Neural progenitor cell (in vitro differentiated cells): ENCODE measurements around the gene MMP2. TPM values are rescaled to one million over a fixed set of nuclear protein-coding genes. Genes with fewer than 3 reads are reported as not detected.

ENCODE experiments used
- DNase-seq: peaks from one replicate; pipeline ENCODE4 v3.0.0-alpha.2; 2016; ENCODE audit warnings: low spot score
- H2AFZ ChIP-seq: fragments of 200-600 bp; sonication (generic); replicated peaks from 2 replicates; pipeline ENCODE4 v1.6.1; 2016; ENCODE audit warnings: antibody characterized with exemption
- H3F3A ChIP-seq: fragments of 200-600 bp; sonication (generic); 2 replicates; pipeline ENCODE4 v1.6.1; 2016; ENCODE audit warnings: antibody characterized with exemption, low read depth
- H3K27ac ChIP-seq: fragments of 200-600 bp; sonication (generic); 2 replicates; pipeline ENCODE4 v1.5.1; 2016; ENCODE audit warnings: mild to moderate bottlenecking
- H3K27me3 ChIP-seq: fragments of 200-600 bp; sonication (generic); 2 replicates; pipeline ENCODE4 v1.6.1; 2016; ENCODE audit warnings: mild to moderate bottlenecking, moderate library complexity
- H3K36me3 ChIP-seq: fragments of 200-600 bp; sonication (generic); 2 replicates; pipeline ENCODE4 v1.5.1; 2016
- H3K4me1 ChIP-seq: fragments of 200-600 bp; sonication (generic); 2 replicates; pipeline ENCODE4 v1.6.1; 2016; ENCODE audit warnings: mixed run types
- H3K4me2 ChIP-seq: fragments of 200-600 bp; sonication (generic); 2 replicates; pipeline ENCODE4 v1.6.1; 2016
- H3K4me3 ChIP-seq: fragments of 200-600 bp; sonication (generic); 2 replicates; pipeline ENCODE4 v1.5.1; 2016
- H3K79me2 ChIP-seq: fragments of 200-600 bp; sonication (generic); 2 replicates; pipeline ENCODE4 v1.6.1; 2016; ENCODE audit warnings: low read depth
- H3K9ac ChIP-seq: fragments of 200-600 bp; sonication (generic); 2 replicates; pipeline ENCODE4 v1.6.1; 2016
- H3K9me3 ChIP-seq: fragments of 200-600 bp; sonication (generic); 2 replicates; pipeline ENCODE4 v1.5.1; 2016; ENCODE audit warnings: low read depth
- H4K20me1 ChIP-seq: fragments of 200-600 bp; sonication (generic); 2 replicates; pipeline ENCODE4 v1.6.1; 2016; ENCODE audit warnings: low read depth
- H3K27ac Mint-ChIP-seq: 3 replicates; pipeline ENCODE4 v1.8.0; 2021; ENCODE audit warnings: mixed read lengths
- H3K27me3 Mint-ChIP-seq: 2 replicates; pipeline ENCODE4 v1.8.0; 2022; ENCODE audit warnings: low read depth, mild to moderate bottlenecking, inconsistent platforms, moderate library complexity, mixed read lengths; ENCODE audit not compliant: insufficient read depth
- H3K36me3 Mint-ChIP-seq: 3 replicates; pipeline ENCODE4 v1.8.0; 2021; ENCODE audit warnings: mixed read lengths
- H3K4me1 Mint-ChIP-seq: 3 replicates; pipeline ENCODE4 v1.8.0; 2021; ENCODE audit warnings: mixed read lengths
- H3K4me3 Mint-ChIP-seq: 3 replicates; pipeline ENCODE4 v1.8.0; 2021; ENCODE audit warnings: mild to moderate bottlenecking, moderate library complexity, mixed read lengths
- H3K9me3 Mint-ChIP-seq: 3 replicates; pipeline ENCODE4 v1.8.0; 2020; ENCODE audit warnings: mixed read lengths
- EZH2 ChIP-seq: fragments of 200-600 bp; sonication (generic); IDR thresholded peaks from 2 replicates; pipeline ENCODE4 v1.6.1; 2017; ENCODE audit warnings: antibody characterized with exemption, mild to moderate bottlenecking, moderate library complexity
- EZH2phosphoT487 ChIP-seq: fragments of 200-600 bp; sonication (generic); IDR thresholded peaks from 2 replicates; pipeline ENCODE4 v1.6.1; 2017; ENCODE audit warnings: antibody characterized with exemption
- total RNA-seq: library from RNA; depleted of rRNA; stranded (reverse); fragments of >200 nt; gene quantifications from 2 replicates; pipeline ENCODE4 v1.2.3, GENCODE V29; 2015; ENCODE audit warnings: low replicate concordance
- TF ChIP-seq, protein P1 (sequence below): fragments of 200-600 bp; sonication (generic); IDR thresholded peaks from 2 replicates; pipeline ENCODE4 v1.5.1; 2017; ENCODE audit warnings: antibody characterized with exemption, mild to moderate bottlenecking

Gene MMP2
- total RNA-seq = 18.3 and 23.1 TPM in 2 replicates

DNA sequence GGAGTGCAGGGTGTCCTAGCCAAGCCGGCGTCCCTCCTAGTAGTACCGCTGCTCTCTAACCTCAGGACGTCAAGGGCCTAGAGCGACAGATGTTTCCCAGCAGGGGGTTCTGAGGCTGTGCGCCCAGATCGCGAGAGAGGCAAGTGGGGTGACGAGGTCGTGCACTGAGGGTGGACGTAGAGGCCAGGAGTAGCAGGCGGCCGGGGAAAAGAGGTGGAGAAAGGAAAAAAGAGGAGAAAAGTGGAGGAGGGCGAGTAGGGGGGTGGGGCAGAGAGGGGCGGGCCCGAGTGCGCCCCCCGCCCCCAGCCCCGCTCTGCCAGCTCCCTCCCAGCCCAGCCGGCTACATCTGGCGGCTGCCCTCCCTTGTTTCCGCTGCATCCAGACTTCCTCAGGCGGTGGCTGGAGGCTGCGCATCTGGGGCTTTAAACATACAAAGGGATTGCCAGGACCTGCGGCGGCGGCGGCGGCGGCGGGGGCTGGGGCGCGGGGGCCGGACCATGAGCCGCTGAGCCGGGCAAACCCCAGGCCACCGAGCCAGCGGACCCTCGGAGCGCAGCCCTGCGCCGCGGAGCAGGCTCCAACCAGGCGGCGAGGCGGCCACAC lies at the start of gene MMP2:
Gene MMP2 (plus strand): TSS at position 372 of the 603 bp plus-strand sequence. CDS start 282 bp downstream, outside the sequence.
- Mint-ChIP-seq H3K27ac (peak within 1 kb of the TSS; percentile 86), H3K4me1 (peaks cover 17% of the 10 kb centered on the region), H3K9me3 (no peaks in the 10 kb centered on the region), H3K27me3 (peaks cover 23% of the 10 kb centered on the region), H3K4me3 (peak within 1 kb of the TSS; percentile 95), H3K36me3 (peaks cover 7% of the 10 kb centered on the region)
- peak within 1 kb of the TSS; percentile 82 for H3K4me2 ChIP-seq
- peak; percentile 91 for DNase-seq
- peaks cover 83% of the 10 kb centered on the region for H3K27me3 ChIP-seq
- peaks cover 16% of the 10 kb centered on the region for H3F3A ChIP-seq
- no peak within 1 kb of the TSS for H3K27ac ChIP-seq
- no peak within 1 kb of the TSS for H3K9ac ChIP-seq
- no peaks in the 10 kb centered on the region for H3K36me3 ChIP-seq
- no peaks in the 10 kb centered on the region for H4K20me1 ChIP-seq
- H3K4me3 ChIP-seq = peak within 1 kb of the TSS; percentile 63
- H3K4me1 ChIP-seq = peaks cover 13% of the 10 kb centered on the region
- H2AFZ ChIP-seq = peak within 1 kb of the TSS; percentile 97
- no peaks in the 10 kb centered on the region for H3K9me3 ChIP-seq
- TF ChIP-seq, protein P1, sequence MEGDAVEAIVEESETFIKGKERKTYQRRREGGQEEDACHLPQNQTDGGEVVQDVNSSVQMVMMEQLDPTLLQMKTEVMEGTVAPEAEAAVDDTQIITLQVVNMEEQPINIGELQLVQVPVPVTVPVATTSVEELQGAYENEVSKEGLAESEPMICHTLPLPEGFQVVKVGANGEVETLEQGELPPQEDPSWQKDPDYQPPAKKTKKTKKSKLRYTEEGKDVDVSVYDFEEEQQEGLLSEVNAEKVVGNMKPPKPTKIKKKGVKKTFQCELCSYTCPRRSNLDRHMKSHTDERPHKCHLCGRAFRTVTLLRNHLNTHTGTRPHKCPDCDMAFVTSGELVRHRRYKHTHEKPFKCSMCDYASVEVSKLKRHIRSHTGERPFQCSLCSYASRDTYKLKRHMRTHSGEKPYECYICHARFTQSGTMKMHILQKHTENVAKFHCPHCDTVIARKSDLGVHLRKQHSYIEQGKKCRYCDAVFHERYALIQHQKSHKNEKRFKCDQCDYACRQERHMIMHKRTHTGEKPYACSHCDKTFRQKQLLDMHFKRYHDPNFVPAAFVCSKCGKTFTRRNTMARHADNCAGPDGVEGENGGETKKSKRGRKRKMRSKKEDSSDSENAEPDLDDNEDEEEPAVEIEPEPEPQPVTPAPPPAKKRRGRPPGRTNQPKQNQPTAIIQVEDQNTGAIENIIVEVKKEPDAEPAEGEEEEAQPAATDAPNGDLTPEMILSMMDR = no peak
- TF ChIP-seq EZH2 (no peak), EZH2phosphoT487 (no peak)
- no peaks in the 10 kb centered on the region for H3K79me2 ChIP-seq

DNA sequence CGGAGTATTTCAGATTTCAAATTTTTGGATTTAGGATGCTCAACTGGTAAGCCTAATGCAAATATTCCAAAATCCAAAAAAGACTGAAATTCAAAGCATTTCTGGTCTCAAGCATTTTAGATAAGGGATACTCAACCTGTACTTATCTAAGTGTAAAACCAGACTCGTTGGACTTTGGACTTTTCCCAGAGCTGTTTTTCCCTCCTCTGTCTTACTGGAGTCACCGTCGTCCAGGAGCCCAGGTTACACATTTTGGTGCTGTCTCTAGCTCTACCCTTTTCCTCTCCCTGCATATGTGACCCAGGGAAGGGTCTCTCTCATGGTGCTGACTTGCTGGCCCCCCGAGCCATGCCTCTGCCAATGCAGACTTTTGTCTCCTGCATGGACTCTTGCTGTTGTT lies 46.0 kb upstream of the MMP2 start:
- Histone ChIP-seq H3K27me3 (no peaks in the 10 kb centered on the region), H3K79me2 (no peaks in the 10 kb centered on the region), H3K4me3 (no peak overlapping the region), H3F3A (no peaks in the 10 kb centered on the region), H3K9me3 (no peaks in the 10 kb centered on the region), H3K36me3 (no peaks in the 10 kb centered on the region), H2AFZ (no peak overlapping the region), H3K27ac (no peak overlapping the region), H3K4me1 (no peaks in the 10 kb centered on the region), H3K4me2 (no peak overlapping the region), H4K20me1 (no peaks in the 10 kb centered on the region), H3K9ac (no peak overlapping the region)
- DNase-seq = no peak
- Mint-ChIP-seq H3K4me1 (no peaks in the 10 kb centered on the region), H3K27me3 (peaks cover 4% of the 10 kb centered on the region), H3K4me3 (no peak overlapping the region), H3K36me3 (no peaks in the 10 kb centered on the region), H3K27ac (no peak overlapping the region), H3K9me3 (peaks cover 3% of the 10 kb centered on the region)
- TF ChIP-seq, protein P1 = no peak
- TF ChIP-seq EZH2phosphoT487 (no peak), EZH2 (no peak)

DNA sequence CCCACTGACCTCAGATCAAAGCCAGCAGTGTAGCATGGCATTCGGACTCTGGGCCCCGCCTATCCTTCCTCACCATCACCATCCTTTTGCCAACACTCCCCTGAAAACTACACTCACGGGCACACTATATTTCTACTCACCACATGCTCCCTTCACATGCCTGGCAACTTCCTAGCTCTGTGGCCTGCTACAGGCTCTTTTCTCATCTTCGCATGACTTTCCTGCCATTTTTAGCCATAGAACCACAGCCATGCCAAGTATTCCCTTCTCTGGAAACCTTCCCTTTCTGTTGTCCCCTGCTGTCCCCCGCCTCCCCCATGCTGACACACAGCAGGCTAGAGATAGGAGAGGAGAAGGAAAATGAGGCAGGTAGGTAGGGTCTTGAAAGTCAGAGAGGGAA lies 45.5 kb upstream of the MMP2 start:
- Histone ChIP-seq H3K27me3 (no peaks in the 10 kb centered on the region), H3K4me1 (no peaks in the 10 kb centered on the region), H3K4me2 (no peak overlapping the region), H3F3A (no peaks in the 10 kb centered on the region), H4K20me1 (no peaks in the 10 kb centered on the region), H3K9ac (no peak overlapping the region), H2AFZ (peak overlapping the region; percentile 42), H3K4me3 (no peak overlapping the region), H3K79me2 (no peaks in the 10 kb centered on the region), H3K9me3 (no peaks in the 10 kb centered on the region), H3K27ac (no peak overlapping the region), H3K36me3 (no peaks in the 10 kb centered on the region)
- TF ChIP-seq EZH2phosphoT487 (no peak), EZH2 (no peak)
- TF ChIP-seq, protein P1 = no peak
- no peaks in the 10 kb centered on the region for H3K4me1 Mint-ChIP-seq
- DNase-seq = no peak
- H3K27ac Mint-ChIP-seq = no peak overlapping the region
- peaks cover 3% of the 10 kb centered on the region for H3K9me3 Mint-ChIP-seq
- no peak overlapping the region for H3K4me3 Mint-ChIP-seq
- H3K36me3 Mint-ChIP-seq = no peaks in the 10 kb centered on the region
- H3K27me3 Mint-ChIP-seq = peaks cover 4% of the 10 kb centered on the region
